Erythroblast (primary cell): ENCODE measurements around the gene ABCC6.

ENCODE experiments used
- GATA1 ChIP-seq: IDR thresholded peaks from 2 replicates; pipeline ENCODE4 v1.6.1; 2011; ENCODE audit warnings: low read depth, mild to moderate bottlenecking, control low read depth, low read length, moderate library complexity
- POLR2A ChIP-seq: IDR thresholded peaks from 2 replicates; pipeline ENCODE4 v1.6.1; 2011; ENCODE audit warnings: mild to moderate bottlenecking, low read length

DNA sequence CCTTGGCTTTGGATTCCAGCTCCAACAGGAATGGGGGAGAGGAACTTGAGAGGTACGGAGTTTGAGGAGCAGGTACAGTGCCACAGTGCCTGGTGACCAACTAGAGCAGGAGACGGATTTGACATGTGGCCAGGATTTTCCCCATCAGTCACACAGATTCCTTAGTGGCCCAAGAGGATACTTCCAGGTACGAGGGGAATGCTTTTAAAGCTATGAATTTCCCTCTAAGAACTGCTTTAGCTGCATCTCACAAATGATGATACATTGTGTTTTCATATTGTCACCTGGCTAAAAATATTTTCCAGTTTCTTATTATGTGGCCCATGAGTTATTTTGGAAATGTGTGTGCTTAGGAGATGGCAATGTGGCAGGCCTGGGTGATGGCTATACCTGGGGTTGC lies 98.3 kb downstream of the ABCC6 start:
- TF ChIP-seq POLR2A: no peak
- no peak for TF ChIP-seq GATA1
